HG03280 (cell line): ENCODE data around the gene NCKAP1.
"Not testable (repeated sequence)": the region's sequence is repeated elsewhere in the genome, so short reads cannot be mapped to it uniquely, and the experiment has no call there.

Experiments
- ATAC-seq: cut with Tn5 transposase; IDR thresholded peaks from one replicate; pipeline ENCODE4 v1.9.1; 2021; ENCODE audit warnings: mild to moderate bottlenecking, moderate library complexity; ENCODE audit not compliant: unreplicated experiment

The NCKAP1 gene

GRCh38 chr2:183009249-183009899 is 28.9 kb downstream of the NCKAP1 start:
- ATAC-seq = no peak

- ATAC-seq = no peak
These were observed 36.3 kb downstream of the NCKAP1 start for GRCh38 chr2:183001948-183002347.

DNA sequence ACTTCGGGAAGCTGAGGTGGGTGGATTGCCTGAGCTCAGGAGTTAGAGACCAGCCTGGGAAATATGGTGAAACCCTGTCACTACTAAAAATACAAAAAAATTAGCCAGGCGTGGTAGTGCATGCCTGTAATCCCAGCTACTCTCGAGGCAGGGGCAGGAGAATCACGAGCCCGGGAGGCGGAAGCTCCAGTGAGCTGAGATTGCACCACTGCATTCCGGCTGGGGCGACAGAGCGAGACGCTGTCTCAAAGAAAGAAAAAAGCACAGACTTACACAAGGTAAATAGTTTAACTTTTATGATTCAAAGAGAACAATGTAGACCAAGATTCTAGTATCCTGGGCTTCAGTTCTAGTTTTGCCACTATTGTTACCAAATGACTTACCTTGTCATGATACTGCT is 37.4 kb downstream of the NCKAP1 start:
- no peak for ATAC-seq

GRCh38 chr2:182999348-183000028 is 38.8 kb downstream of the NCKAP1 start:
- ATAC-seq = no peak

- ATAC-seq = no peak
These were observed 43.9 kb downstream of the NCKAP1 start for GRCh38 chr2:182994228-182994912.

DNA sequence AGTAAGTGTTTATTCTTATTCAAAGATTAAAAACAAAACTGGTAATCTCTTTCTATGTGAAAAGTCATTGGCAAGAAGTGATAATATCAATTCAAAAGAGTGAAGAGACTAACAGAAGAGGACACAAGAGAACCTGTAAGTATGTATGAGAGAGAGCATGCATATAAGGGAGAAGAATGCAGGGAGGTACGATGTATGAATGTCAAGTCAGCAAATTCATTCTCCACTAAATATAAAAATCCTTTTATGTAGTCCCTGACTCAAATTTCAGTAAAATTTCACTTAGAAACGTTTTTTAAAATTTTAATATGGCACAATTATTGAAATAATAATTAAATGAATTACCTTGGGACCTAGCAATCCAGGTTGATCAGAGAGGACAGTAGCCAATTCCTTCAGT is 55.3 kb downstream of the NCKAP1 start:
- ATAC-seq = no peak

GRCh38 chr2:182981475-182981874 is 56.8 kb downstream of the NCKAP1 start:
- ATAC-seq = not testable (repeated sequence)

DNA sequence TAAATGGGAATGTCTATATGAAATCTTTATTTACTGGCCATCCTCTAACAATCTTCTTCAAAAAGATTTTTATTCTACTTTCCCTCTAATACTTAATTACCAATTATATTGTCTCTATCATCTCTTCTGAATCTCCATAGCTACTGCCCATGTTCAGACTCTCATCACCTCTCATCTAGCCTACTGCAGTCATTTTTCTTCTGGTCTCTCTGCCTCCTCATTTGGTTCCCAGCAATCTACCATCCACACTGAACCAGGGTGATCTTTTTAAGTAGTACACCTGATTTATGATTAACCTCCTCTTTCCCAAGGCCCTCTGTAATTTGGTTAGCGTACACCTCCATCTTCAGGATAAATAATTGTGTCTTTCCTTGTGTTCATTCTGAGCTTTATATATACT is 57.6 kb downstream of the NCKAP1 start:
- ATAC-seq = no peak

DNA sequence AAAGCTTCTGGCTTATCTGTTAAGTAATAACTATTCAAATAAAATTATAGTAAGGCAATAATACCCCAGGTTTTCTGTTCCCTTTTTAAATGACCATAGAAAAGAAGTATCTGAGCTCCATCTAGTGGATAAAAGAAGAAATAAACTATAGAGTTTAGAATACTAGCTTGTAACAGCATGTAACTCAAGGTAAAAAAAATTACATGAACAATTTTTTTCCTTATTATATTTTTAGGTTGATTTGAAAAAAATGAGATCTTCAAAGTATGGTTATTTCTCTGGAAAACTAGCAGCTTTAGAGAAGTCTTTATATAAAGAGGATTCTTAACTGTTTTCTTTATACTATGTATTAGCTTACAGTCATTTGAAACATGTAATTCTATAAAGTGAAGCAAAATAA is 58.1 kb downstream of the NCKAP1 start:
- peak; percentile 75 for ATAC-seq

DNA sequence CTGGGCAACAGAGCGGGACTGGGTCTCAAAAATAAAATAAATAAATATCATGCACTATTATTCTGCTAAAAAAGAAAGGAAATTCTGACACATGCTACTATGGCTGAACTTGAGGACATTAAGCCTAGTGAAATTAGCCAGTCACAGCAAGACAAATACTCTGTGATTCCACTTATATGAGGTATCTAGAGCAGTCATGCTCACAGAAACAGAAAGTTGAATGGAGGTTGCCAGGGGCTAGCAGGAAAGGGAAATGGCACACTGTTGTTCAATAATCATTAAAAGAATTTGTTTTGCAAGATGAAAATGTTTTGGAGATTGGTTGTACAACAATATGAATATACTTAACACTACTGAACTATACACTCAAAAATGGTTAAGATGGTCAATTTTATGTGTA is 60.8 kb downstream of the NCKAP1 start:
- peak; percentile 43 for ATAC-seq

DNA sequence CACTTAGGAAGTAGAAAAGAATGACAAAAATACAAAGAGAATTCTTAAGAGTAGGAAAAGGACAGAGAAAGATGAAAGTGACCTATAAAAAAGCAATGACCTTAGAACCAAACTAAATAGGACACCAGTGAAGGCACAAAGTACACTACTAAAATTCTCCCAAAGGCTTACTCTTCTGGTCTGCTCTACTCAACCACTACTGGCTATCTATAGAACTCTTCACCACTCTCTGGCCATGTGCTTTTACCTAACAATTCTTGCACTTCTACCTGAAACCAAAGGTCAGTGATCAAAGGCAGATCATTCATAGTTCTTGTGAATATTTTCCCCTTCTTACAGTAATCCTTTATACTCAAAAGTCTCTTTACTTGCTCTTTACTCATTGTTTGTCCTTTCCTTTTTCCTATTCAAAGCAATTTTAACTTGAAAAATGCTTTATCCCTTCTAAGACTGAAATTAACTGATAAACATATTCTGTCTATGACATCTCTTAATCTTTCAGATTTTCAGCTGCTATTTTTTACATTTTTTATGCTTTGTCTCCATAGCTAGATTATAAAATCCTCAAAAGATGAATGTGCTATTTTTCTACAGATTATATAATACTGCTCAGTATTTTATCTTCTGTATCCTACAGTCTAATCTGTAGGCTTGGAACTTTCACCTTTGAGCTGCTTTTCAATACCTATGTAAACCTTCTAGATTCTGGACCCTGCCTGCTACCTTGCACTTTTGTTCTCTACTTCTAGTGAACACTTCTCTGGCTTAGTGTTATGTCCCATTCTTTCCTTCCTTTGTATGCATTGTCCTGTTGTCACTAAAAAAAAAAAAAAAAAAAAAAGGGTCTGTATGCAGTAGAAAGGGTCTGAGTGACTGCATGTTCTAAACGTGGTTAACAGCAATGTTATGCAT is 64.6 kb downstream of the NCKAP1 start:
- no peak for ATAC-seq

DNA sequence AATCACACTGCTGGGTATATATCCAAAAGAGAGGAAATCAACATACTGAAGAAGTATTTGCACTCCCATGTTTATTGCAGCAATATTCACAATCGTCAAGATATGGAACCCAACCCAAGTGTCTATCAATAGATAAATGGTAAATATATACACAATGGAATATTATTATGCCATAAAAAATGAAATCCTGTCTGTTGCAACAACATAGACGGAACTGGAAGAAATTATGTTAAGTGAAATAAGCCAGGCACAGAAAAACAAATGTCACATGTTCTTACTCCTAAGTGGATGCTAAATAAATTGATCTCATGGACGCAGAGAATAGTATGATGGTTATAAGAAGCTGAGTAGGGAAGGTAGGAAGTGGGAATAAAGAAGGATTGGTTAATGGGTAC is 65.7 kb downstream of the NCKAP1 start:
- ATAC-seq = no peak

- no peak for ATAC-seq
These were observed 66.3 kb downstream of the NCKAP1 start for GRCh38 chr2:182971820-182972547.

DNA sequence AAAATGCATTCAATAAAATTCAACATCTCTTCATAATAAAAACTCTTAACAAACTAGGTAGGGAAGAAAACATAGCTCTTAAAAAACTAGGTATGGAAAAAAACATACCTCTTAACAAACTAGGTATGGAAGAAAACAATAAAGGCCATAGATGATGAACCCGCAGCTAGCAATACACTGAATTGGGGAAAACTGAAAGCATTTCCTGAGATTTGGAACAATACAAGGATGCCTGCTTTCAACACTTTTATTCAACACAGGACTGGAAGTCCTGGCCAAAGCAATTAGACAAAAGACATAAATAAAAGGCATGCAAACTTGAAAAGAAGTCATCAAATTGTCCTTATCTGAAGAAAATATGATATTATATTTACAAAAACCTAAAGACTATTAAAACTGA is 67.8 kb downstream of the NCKAP1 start:
- ATAC-seq = no peak

DNA sequence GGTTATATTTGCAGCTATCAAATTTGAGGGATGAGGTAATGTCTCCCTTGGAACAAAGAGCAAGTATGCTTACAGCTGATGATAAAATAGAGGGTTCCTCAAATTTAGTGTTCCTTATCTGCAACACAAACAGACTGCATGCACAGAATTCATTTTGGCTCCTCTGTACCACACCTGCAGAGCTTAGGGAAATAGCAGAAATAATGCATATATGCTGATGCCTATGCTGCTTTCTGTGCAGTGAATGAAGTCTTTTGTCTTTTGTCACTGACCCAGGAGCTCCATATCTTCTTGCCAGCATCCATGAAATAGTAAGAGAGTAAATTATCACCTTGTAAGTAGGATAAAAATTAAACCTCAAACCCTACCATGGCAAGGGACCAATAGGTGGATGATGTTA is 69.8 kb downstream of the NCKAP1 start:
- no peak for ATAC-seq

GRCh38 chr2:182966356-182966755 is 71.9 kb downstream of the NCKAP1 start:
- not testable (repeated sequence) for ATAC-seq

GRCh38 chr2:182962641-182963040 is 75.6 kb downstream of the NCKAP1 start:
- ATAC-seq = no peak

DNA sequence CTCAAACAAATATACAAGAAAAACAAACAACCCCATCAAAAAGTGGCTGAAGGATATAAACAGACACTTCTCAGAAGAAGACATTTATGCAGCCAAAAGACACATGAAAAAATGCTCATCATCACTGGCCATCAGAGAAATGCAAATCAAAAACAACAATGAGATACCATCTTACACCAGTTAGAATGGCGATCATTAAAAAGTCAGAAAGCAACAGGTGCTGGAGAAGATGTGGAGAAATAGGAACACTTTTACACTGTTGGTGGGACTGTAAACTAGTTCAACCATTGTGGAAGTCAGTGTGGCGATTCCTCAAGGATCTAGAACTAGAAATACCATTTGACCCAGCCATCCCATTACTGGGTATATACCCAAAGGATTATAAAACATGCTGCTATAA is 77.4 kb downstream of the NCKAP1 start:
- ATAC-seq = not testable (repeated sequence)

DNA sequence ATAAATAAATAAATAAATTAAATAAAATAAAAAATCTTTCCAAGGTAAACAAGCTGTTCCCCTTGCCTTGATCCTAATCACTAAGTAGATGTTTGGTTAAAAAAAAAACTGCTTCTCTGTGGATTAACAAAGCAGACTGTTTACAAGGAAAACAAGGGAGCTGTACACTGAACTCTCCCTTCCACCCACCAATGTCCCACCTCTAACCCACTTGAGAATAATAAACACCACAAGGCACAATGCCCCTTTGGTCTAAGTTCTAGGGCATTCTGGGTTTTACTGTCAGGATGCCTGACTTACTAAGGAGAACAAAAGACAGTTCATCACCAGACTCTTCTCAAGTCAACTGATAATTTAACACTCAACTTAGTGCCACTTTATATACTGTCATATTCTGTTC is 83.5 kb downstream of the NCKAP1 start:
- no peak for ATAC-seq

DNA sequence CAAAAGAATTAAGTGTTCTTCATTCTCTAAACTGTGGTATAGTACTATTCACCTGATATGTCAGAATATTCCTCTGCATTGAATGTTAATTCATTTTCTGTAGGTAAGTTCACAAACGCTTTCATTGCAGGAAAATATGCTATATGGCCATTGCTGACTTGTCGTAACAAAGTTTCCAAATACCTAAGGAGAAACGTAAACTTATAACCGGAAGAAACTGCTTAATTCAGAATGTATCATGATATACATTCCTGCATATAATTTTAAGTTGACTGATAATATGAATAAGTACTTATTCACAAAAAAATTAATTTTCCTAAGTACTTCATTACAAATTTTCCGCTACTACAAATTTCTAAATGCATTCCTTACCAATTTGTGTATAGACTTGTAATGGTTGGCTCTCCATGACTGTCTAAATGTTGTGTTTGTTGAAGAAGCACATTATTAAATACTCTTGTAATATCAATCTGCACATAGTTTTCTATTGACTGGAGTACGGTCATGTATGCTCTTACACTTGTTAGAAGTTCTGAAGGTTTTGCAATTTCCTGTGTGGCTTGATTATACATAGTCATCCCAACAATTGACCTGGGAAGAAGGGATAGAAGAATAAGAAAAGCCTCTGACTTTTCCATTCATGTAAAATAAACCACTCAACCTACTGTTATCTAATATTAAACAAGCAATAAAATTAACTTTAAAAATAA is 85.4 kb downstream of the NCKAP1 start:
- no peak for ATAC-seq
